ENCODE measurements around the gene CHD8. TPM values are rescaled to one million over a fixed set of nuclear protein-coding genes. Genes with fewer than 3 reads are reported as not detected.

CHD8 gene
- total and polyA plus RNA-seq, 2 of the 13 experiments (the other 11 are each of a cell fraction or from before 2014, with no cell fraction given) = 35.1 to 79.6 TPM

- Histone ChIP-seq H3K4me1 (ENCODE audit: insufficient read depth, low read length) (no peaks in the 10 kb centered on the region), H3K9ac (ENCODE audit: insufficient read depth, low read depth, low read length) (no peak overlapping the region), H3K79me2 (ENCODE audit: insufficient read depth, low read length) (no peaks in the 10 kb centered on the region), H3K27me3 (ENCODE audit: control insufficient read depth in 1 of 2, insufficient read depth in 2 of 2, low read length in 2 of 2) (no peaks in the 10 kb centered on the region), H3K36me3 (replicated peaks in 1 of 2; ENCODE audit: control insufficient read depth in 1 of 2, insufficient read depth in 2 of 2, low read length in 2 of 2) (peaks cover 35 to 72% of the 10 kb centered on the region in 2 experiments), H3K4me3 (replicated peaks in 1 of 3; ENCODE audit: insufficient read depth in 1 of 3, low read depth in 2 of 3, low read length in 3 of 3) (no peak overlapping the region), H3K27ac (ENCODE audit: extremely low read length, insufficient read depth, low read length) (no peak overlapping the region), H4K20me1 (ENCODE audit: insufficient read depth, low read length) (no peaks in the 10 kb centered on the region), H2AFZ (ENCODE audit: low read length) (no peak overlapping the region), H3K4me2 (ENCODE audit: low read depth, low read length) (no peak overlapping the region), H3K9me3 (ENCODE audit: low read length) (no peaks in the 10 kb centered on the region)
- ChIA-PET CTCF (ENCODE audit: low intra/inter-chr PET ratio, low total read pairs) (no interaction called here), POLR2A (no interaction called here)
- ATAC-seq = no peak
- in situ Hi-C loops (cut with HindIII; ENCODE audit: extremely low pct_ligation_motif_present, low pct_unique_long_range_greater_than_20kb) = no loop called here
- WGBS (ENCODE audit: low lambda C conversion rate) = 96% methylated on average over 1 of the region's 1 CpG
- DNase-seq (ENCODE audit: low spot score) = no peak
- no TSS peak for BruUV-seq (replicated peaks)
- no peak for FAIRE-seq
- TF ChIP-seq E2F1 (CRISPR knock-in tag; IDR thresholded peaks at IDR 0.05) (no peak), XRCC5 (optimal IDR thresholded peaks at IDR 0.05; ENCODE audit: low read length) (no peak), ZBTB7A (CRISPR knock-in tag; IDR thresholded peaks at IDR 0.05) (no peak), PRDM10 (CRISPR knock-in tag; IDR thresholded peaks at IDR 0.05; ENCODE audit: low read depth) (no peak), SOX13 (IDR thresholded peaks at IDR 0.05) (no peak), SOX13 (CRISPR knock-in tag; conservative IDR thresholded peaks at IDR 0.05 in 1 of 2, IDR thresholded peaks at IDR 0.05 in 1 of 2) (no peak), ONECUT2 (CRISPR knock-in tag; IDR thresholded peaks at IDR 0.05) (no peak), RFX1 (IDR thresholded peaks at IDR 0.05) (no peak), SRSF9 (IDR thresholded peaks at IDR 0.05; ENCODE audit: borderline replicate concordance, insufficient read depth, low read depth, low read length, poor library complexity, severe bottlenecking) (no peak), KLF13 (CRISPR knock-in tag; IDR thresholded peaks at IDR 0.05) (no peak)
- TF ChIP-seq, protein P1, sequence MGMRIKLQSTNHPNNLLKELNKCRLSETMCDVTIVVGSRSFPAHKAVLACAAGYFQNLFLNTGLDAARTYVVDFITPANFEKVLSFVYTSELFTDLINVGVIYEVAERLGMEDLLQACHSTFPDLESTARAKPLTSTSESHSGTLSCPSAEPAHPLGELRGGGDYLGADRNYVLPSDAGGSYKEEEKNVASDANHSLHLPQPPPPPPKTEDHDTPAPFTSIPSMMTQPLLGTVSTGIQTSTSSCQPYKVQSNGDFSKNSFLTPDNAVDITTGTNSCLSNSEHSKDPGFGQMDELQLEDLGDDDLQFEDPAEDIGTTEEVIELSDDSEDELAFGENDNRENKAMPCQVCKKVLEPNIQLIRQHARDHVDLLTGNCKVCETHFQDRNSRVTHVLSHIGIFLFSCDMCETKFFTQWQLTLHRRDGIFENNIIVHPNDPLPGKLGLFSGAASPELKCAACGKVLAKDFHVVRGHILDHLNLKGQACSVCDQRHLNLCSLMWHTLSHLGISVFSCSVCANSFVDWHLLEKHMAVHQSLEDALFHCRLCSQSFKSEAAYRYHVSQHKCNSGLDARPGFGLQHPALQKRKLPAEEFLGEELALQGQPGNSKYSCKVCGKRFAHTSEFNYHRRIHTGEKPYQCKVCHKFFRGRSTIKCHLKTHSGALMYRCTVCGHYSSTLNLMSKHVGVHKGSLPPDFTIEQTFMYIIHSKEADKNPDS (CRISPR knock-in tag; IDR thresholded peaks at IDR 0.05) = no peak
- TF ChIP-seq, protein P2, sequence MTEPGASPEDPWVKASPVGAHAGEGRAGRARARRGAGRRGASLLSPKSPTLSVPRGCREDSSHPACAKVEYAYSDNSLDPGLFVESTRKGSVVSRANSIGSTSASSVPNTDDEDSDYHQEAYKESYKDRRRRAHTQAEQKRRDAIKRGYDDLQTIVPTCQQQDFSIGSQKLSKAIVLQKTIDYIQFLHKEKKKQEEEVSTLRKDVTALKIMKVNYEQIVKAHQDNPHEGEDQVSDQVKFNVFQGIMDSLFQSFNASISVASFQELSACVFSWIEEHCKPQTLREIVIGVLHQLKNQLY (CRISPR knock-in tag; IDR thresholded peaks at IDR 0.05) = no peak
- intact Hi-C loops (cut with micrococcal nuclease; ENCODE audit: unreplicated experiment) = no loop called here
Measured at GRCh38 chr14:21414137-21414631, 41.7 kb downstream of the CHD8 start.
